ENCODE results near the gene TUBA3E.
"Not testable (repeated sequence)": the region's sequence is repeated elsewhere in the genome, so short reads cannot be mapped to it uniquely, and the experiment has no call there.

TUBA3E gene

DNA sequence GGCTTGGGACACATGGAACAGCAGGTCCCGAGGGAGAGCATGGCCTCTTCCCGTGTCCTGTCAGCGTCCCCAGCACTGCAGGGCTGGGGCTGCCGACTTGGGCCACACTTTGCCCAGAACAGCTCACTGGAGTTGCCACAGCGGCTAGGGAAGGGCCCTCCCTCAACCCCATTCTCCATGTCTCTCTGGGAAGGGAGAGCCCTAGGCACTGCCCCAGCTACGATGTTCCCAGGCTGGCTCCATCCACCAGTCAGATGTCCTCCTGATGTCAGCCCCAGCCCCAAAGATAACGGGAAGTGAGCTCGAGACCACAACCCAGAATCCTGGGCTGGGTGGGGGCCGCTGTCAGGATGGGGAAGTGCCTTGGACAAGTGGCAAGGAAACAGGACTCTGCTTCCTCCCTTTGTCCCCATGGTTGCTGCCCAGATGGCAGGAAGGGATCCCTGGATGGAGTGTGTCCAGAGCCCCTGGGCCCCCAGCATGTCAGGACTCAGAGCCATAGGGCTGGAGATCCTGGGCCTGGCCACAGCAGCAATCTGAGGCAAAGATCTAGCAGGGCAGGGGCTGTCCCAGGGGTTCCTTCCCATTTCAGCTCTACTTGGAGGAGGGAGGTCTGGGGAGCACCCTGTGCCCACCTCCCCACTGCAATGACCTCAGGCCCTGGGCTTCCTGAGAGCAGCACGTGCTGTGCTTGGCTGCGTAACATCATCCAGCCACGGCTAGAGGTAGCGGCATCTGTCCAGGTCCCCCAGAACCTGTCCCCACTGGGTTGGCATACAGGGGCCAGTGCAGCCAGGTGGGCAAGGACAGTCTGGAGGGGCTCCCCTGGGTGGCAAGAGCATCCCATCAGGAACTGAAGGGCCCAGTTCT is 55.6 kb downstream of the TUBA3E start:
- DNase-seq: not testable (repeated sequence)

Data from retina (tissue), 1 donor.